GM12878 (cell line): ENCODE results near the gene CDC16. TPM values are rescaled to one million over a fixed set of nuclear protein-coding genes. Genes with fewer than 3 reads are reported as not detected.

ENCODE experiments used
- ATAC-seq: fragments of 200-7000 bp; cut with Tn5 transposase; 3 replicates; pipeline ENCODE4 v1.9.1; 2020; ENCODE audit warnings: mild to moderate bottlenecking, moderate library complexity
- BruUV-seq: library from RNA; stranded (reverse); fragments of 400-500 nt; replicated peaks from 2 replicates; lab custom pipeline; 2021; lab: Mats Ljungman, UMichigan
- CTCF ChIA-PET: fragments of 300-600 bp; sonication (Branson Sonifier 250); formaldehyde crosslinking; extraction: SDS; loops from one replicate; lab custom pipeline; 2021; ENCODE audit warnings: inconsistent platforms; lab: Yijun Ruan, JAX
- POLR2A ChIA-PET: fragments of 350-600 bp; formaldehyde crosslinking; extraction: SDS; loops from one replicate; lab custom pipeline; 2021; ENCODE audit warnings: inconsistent platforms; lab: Charles Lee
- RAD21 ChIA-PET: fragments of 300-600 bp; sonication (Branson Sonifier 250); formaldehyde crosslinking; loops from one replicate; lab custom pipeline; 2023; ENCODE audit warnings: antibody characterized with exemption; ENCODE audit not compliant: unreplicated experiment; lab: Charles Lee
- SMC1A ChIA-PET: fragments of 300-600 bp; sonication (Branson Sonifier 250); formaldehyde crosslinking; loops from one replicate; lab custom pipeline; 2023; ENCODE audit not compliant: unreplicated experiment, uncharacterized antibody; lab: Charles Lee
- DNase-seq: peaks from one replicate; pipeline ENCODE4 v3.0.0-alpha.2; 2011; ENCODE audit warnings: low read depth, low spot score
- FAIRE-seq: peaks from 3 replicates; lab custom pipeline; 2011; peaks lifted over from hg19 to GRCh38; lab: Jason Lieb, UNC
- H2AFZ ChIP-seq: 2 replicates; pipeline ENCODE4 v1.6.0; 2011; ENCODE audit warnings: low read depth, low read length, control low read depth; ENCODE audit not compliant: control insufficient read depth
- H3K27ac ChIP-seq: 2 replicates; pipeline ENCODE4 v1.5.1; 2011; ENCODE audit warnings: control low read depth; ENCODE audit not compliant: control insufficient read depth, insufficient read depth
- H3K27me3 ChIP-seq, 2 experiments: replicated peaks in 1 of 2; 2 replicates each; pipeline versions ENCODE4 v1.6.0 to v1.6.1; 2011; ENCODE audit warnings: low read length in 1 of 2; ENCODE audit not compliant: control insufficient read depth in 2 of 2, insufficient read depth in 2 of 2
- H3K36me3 ChIP-seq, 2 experiments: 2 replicates each; pipeline ENCODE4 v1.5.1; 2011; ENCODE audit warnings: low read length in 1 of 2; ENCODE audit not compliant: control insufficient read depth in 2 of 2, insufficient read depth in 2 of 2
- H3K4me1 ChIP-seq: 2 replicates; pipeline ENCODE4 v1.6.1; 2011; ENCODE audit warnings: mild to moderate bottlenecking, low read length, moderate library complexity, mixed read lengths; ENCODE audit not compliant: control insufficient read depth, insufficient read depth
- H3K4me2 ChIP-seq: 2 replicates; pipeline ENCODE4 v1.6.0; 2011; ENCODE audit warnings: control low read depth; ENCODE audit not compliant: control insufficient read depth, insufficient read depth
- H3K4me3 ChIP-seq: fragments of 200-600 bp; sonication (generic); 2 replicates; pipeline ENCODE4 v1.5.1; 2016
- H3K79me2 ChIP-seq: 2 replicates; pipeline ENCODE4 v1.6.0; 2011; ENCODE audit warnings: low read length; ENCODE audit not compliant: control insufficient read depth, insufficient read depth
- H3K9ac ChIP-seq: 2 replicates; pipeline ENCODE4 v1.8.0; 2011; ENCODE audit warnings: low read length, control low read depth, mixed read lengths; ENCODE audit not compliant: control insufficient read depth, insufficient read depth
- H3K9me3 ChIP-seq: replicated peaks from 3 replicates; pipeline ENCODE4 v1.5.1; 2011; ENCODE audit warnings: mild to moderate bottlenecking, low read length; ENCODE audit not compliant: control insufficient read depth, insufficient read depth
- H4K20me1 ChIP-seq: 2 replicates; pipeline ENCODE4 v1.6.0; 2011; ENCODE audit not compliant: control insufficient read depth, insufficient read depth
- ASH2L ChIP-seq: fragments of 300-600, 200-600 bp; sonication (generic); IDR thresholded peaks from 2 replicates; pipeline ENCODE4 v1.6.1; 2017; ENCODE audit warnings: low read depth, mild to moderate bottlenecking, borderline replicate concordance
- BRCA1 ChIP-seq: IDR thresholded peaks from 2 replicates; pipeline ENCODE4 v1.6.1; 2011; ENCODE audit warnings: low read depth, low read length, improper control_type of control experiment
- RAD51 ChIP-seq: fragments of 450-650 bp; IDR thresholded peaks from 2 replicates; pipeline ENCODE4 v1.6.1; 2016; ENCODE audit warnings: moderate library complexity, mild to moderate bottlenecking, inconsistent platforms
- WGBS: methylation state at CpG from one replicate; pipeline ENCODE4 v1.1.6; 2016; ENCODE audit warnings: low lambda C conversion rate; ENCODE audit not compliant: insufficient replicate concordance, insufficient coverage; ENCODE audit errors: missing lambda C conversion rate; 5-methylcytosine and 5-hydroxymethylcytosine counted together
- in situ Hi-C: fragments of 300-500 bp; cut with MboI; formaldehyde crosslinking; loops from 9 replicates; pipeline ENCODE4 v1.14.3; 2018; ENCODE audit warnings: mixed read lengths
- intact Hi-C: fragments of 100-400 bp; cut with micrococcal nuclease; formaldehyde crosslinking; loops from one replicate; pipeline ENCODE4 v1.14.2; 2022; ENCODE audit not compliant: unreplicated experiment
- polyA plus RNA-seq, 11 experiments: library from polyadenylated mRNA; depleted of rRNA in 4 of 11; unstranded in 6 of 11; stranded (reverse) in 5 of 11; fragments of >200 nt; fragmentation: Nextera tagmentation in 4 of 11; fragmentation: Illumina TruSeq in 1 of 11; extraction: Ambion mirVana in 4 of 11; extraction: Trizol in 1 of 11; gene quantifications; 1 replicate in 1 of 11; 2 replicates in 10 of 11; pipeline versions ENCODE4 v1.2.1 to v1.2.3, GENCODE V29; 2011 to 2016; ENCODE audit warnings: inconsistent platforms in 2 of 11, missing spikeins in 2 of 11, low read depth in 1 of 11
- total RNA-seq, 4 experiments: library from RNA; depleted of rRNA in 3 of 4; stranded (reverse); fragments of >200 nt in 3 of 4; fragmentation: Illumina TruSeq in 1 of 4; extraction: Trizol in 1 of 4; gene quantifications; 2 replicates each; pipeline versions ENCODE4 v1.2.1 to v1.2.3, GENCODE V29; 2013 to 2021
- TF ChIP-seq, protein P1 (sequence below): IDR thresholded peaks from 2 replicates; pipeline ENCODE4 v1.6.1; 2011; ENCODE audit warnings: borderline replicate concordance, low read depth, mild to moderate bottlenecking, moderate library complexity, low read length; ENCODE audit not compliant: insufficient read depth, poor library complexity, severe bottlenecking
- TF ChIP-seq, protein P2 (sequence below): IDR thresholded peaks from 2 replicates; pipeline ENCODE4 v1.6.1; 2012; ENCODE audit warnings: low read depth, low read length, improper control_type of control experiment
- TF ChIP-seq, protein P3 (sequence below): fragments of 150-350 bp; IDR thresholded peaks from 2 replicates; pipeline ENCODE4 v1.6.1; 2014; ENCODE audit warnings: mild to moderate bottlenecking, low read depth, low read length

CDC16 gene
- total and polyA plus RNA-seq, 10 of the 15 experiments (the other 5 are each of a cell fraction or from before 2014, with no cell fraction given): 15.4 to 92.9 (median 31.4) TPM

DNA sequence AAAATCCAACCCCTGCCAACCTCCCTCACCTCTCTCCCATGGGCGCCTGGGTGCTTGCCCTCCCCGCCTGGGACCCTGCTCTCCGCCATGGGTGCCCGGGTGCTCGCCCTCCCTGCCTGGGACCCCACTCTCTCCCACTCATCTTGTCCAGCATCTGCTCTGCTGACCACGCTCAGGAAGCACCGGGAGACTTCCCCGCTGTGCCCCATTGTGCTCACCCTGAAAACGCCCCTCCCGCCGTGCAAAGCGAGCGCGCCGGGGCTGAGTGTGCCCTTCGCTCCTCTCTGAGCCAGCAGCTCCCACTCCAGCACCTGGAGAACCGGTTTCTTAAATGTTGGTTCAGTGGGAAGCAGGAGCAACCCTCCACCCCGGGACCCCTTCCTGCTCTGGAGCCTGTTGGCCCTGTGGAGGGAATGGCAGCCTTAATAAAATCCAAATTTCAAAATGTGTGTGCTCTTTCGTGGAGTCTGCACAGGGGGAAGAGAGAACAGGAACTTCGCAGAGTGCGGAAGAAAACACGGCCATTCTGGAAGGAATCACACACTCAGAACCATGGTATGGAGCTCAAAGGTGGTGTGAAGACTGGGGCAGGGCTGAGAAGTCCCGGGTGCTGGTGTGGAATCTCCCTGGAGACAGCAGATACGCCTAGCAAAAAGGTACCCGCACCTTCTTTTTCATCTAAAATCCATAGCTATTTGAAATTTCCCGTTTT, 23.1 kb upstream of the CDC16 start:
- in situ Hi-C loops: no loop called here
- H3K9ac ChIP-seq: no peak overlapping the region
- BruUV-seq: no TSS peak
- intact Hi-C loops: no loop called here
- H3K9me3 ChIP-seq: no peaks in the 10 kb centered on the region; the same call in 2 of the 3 replicates
- CTCF ChIA-PET: interaction anchor here (2.2 kb wide), 1 partner anchor 11 kb away, joined by 9 read pairs; no protein-coding TSS in a partner anchor
- no peaks in the 10 kb centered on the region for H4K20me1 ChIP-seq
- H3K4me1 ChIP-seq: no peaks in the 10 kb centered on the region
- H2AFZ ChIP-seq: no peak overlapping the region
- H3K27ac ChIP-seq: no peak overlapping the region
- DNase-seq: no peak
- no peaks in the 10 kb centered on the region for H3K36me3 ChIP-seq
- SMC1A ChIA-PET: no interaction called here
- no peaks in the 10 kb centered on the region for H3K79me2 ChIP-seq
- WGBS: 38% methylated on average over 21 of the region's 26 CpGs
- H3K4me2 ChIP-seq: no peak overlapping the region
- no peak for FAIRE-seq
- no peak for ATAC-seq
- TF ChIP-seq, protein P1, sequence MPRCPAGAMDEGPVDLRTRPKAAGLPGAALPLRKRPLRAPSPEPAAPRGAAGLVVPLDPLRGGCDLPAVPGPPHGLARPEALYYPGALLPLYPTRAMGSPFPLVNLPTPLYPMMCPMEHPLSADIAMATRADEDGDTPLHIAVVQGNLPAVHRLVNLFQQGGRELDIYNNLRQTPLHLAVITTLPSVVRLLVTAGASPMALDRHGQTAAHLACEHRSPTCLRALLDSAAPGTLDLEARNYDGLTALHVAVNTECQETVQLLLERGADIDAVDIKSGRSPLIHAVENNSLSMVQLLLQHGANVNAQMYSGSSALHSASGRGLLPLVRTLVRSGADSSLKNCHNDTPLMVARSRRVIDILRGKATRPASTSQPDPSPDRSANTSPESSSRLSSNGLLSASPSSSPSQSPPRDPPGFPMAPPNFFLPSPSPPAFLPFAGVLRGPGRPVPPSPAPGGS: no peak
- TF ChIP-seq ASH2L: no peak
- TF ChIP-seq RAD51: no peak
- TF ChIP-seq, protein P2, sequence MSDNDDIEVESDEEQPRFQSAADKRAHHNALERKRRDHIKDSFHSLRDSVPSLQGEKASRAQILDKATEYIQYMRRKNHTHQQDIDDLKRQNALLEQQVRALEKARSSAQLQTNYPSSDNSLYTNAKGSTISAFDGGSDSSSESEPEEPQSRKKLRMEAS: no peak
- TF ChIP-seq, protein P3, sequence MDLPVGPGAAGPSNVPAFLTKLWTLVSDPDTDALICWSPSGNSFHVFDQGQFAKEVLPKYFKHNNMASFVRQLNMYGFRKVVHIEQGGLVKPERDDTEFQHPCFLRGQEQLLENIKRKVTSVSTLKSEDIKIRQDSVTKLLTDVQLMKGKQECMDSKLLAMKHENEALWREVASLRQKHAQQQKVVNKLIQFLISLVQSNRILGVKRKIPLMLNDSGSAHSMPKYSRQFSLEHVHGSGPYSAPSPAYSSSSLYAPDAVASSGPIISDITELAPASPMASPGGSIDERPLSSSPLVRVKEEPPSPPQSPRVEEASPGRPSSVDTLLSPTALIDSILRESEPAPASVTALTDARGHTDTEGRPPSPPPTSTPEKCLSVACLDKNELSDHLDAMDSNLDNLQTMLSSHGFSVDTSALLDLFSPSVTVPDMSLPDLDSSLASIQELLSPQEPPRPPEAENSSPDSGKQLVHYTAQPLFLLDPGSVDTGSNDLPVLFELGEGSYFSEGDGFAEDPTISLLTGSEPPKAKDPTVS: no peak
- no peak for TF ChIP-seq BRCA1
- H3K27me3 ChIP-seq: no peaks in the 10 kb centered on the region; a peak in 1 of 4 replicates
- POLR2A ChIA-PET: no interaction called here
- H3K4me3 ChIP-seq: no peak overlapping the region
- RAD21 ChIA-PET: no interaction called here
